IMR-90 (cell line): ENCODE data around the gene HOGA1. TPM values are rescaled to one million over a fixed set of nuclear protein-coding genes. Genes with fewer than 3 reads are reported as not detected.

Source experiments
- CEBPB ChIP-seq: IDR thresholded peaks from 2 replicates; pipeline ENCODE4 v1.6.1; 2012; ENCODE audit warnings: low read depth, low read length, improper control_type of control experiment
- MXI1 ChIP-seq: IDR thresholded peaks from 2 replicates; pipeline ENCODE4 v1.6.1; 2012; ENCODE audit warnings: low read depth, mild to moderate bottlenecking, low read length, moderate library complexity, borderline replicate concordance
- polyA plus RNA-seq, 3 experiments: library from polyadenylated mRNA; depleted of rRNA; stranded (reverse); fragments of >200 nt; gene quantifications; 2 replicates each; pipeline ENCODE4 v1.2.3, GENCODE V29; 2012; ENCODE audit warnings: low replicate concordance in 1 of 3
- total RNA-seq: library from RNA; depleted of rRNA; stranded (reverse); fragments of >200 nt; gene quantifications from 2 replicates; pipeline ENCODE4 v1.2.3, GENCODE V29; 2012
- TF ChIP-seq, protein P1 (sequence below): conservative IDR thresholded peaks from 2 replicates; pipeline ENCODE4 v1.5.1; 2012; ENCODE audit warnings: mild to moderate bottlenecking, low read depth, low read length, improper control_type of control experiment

The HOGA1 gene
- total and polyA plus RNA-seq, 2 of the 4 experiments (the other 2 are of a cell fraction) = 0.36 to 0.41 TPM

- TF ChIP-seq, protein P1, sequence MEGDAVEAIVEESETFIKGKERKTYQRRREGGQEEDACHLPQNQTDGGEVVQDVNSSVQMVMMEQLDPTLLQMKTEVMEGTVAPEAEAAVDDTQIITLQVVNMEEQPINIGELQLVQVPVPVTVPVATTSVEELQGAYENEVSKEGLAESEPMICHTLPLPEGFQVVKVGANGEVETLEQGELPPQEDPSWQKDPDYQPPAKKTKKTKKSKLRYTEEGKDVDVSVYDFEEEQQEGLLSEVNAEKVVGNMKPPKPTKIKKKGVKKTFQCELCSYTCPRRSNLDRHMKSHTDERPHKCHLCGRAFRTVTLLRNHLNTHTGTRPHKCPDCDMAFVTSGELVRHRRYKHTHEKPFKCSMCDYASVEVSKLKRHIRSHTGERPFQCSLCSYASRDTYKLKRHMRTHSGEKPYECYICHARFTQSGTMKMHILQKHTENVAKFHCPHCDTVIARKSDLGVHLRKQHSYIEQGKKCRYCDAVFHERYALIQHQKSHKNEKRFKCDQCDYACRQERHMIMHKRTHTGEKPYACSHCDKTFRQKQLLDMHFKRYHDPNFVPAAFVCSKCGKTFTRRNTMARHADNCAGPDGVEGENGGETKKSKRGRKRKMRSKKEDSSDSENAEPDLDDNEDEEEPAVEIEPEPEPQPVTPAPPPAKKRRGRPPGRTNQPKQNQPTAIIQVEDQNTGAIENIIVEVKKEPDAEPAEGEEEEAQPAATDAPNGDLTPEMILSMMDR = no peak
- TF ChIP-seq CEBPB (peak; percentile 85), MXI1 (peak; percentile 33; the same call in 1 of the 2 replicates)
Observed at GRCh38 chr10:97632949-97633884, 49.0 kb downstream of the HOGA1 start, which contains the start of gene MORN4 (continued).
